ENCODE results near the gene DNAJC22. TPM values are rescaled to one million over a fixed set of nuclear protein-coding genes. Genes with fewer than 3 reads are reported as not detected.
A peak's percentile ranks its signal among the peaks of the same experiment; 100 is the strongest.
"Not testable (repeated sequence)": the region's sequence is repeated elsewhere in the genome, so short reads cannot be mapped to it uniquely, and the experiment has no call there.

Gene DNAJC22
- 0.51 and 1.9 TPM in 2 replicates for total RNA-seq

DNA sequence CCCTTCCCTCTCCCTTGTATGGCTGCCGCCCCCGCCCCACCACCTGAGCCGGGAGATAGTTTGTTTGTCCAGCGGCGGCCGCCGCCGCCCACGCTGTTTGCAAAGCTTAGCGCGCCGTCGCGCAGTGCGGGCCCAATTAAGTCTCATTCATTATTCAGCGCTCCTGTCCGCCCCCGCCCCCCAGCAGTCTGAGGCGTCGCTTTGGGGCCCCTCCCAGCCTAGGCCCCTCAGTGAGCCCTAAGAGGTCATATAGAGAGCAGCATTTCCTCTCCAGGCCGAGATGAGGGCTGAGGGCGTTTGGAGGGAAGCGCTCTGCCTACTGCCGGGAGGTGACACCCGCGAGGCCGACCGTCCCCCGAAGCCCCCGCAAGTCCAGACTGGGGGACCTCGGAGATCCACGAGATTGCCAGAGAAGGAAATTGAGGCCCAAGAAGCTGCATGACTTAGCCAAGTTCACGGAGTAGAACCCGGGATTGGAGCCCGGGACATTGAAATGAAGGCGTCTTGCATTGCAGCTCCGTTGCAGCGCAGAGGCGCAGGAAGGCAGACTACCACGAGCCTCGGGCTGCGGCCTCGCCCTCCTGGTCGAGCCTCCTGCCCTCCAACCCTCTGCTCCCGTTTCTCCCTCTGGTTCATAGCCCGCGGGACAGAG lies at the start of gene DNAJC22:
TSS of gene DNAJC22 (plus strand) at position 230 of the 652 bp plus-strand sequence. CDS start 1,985 bp downstream, outside the sequence.
- DNase-seq (ENCODE audit: low read depth in 2 of 2): no peak

DNA sequence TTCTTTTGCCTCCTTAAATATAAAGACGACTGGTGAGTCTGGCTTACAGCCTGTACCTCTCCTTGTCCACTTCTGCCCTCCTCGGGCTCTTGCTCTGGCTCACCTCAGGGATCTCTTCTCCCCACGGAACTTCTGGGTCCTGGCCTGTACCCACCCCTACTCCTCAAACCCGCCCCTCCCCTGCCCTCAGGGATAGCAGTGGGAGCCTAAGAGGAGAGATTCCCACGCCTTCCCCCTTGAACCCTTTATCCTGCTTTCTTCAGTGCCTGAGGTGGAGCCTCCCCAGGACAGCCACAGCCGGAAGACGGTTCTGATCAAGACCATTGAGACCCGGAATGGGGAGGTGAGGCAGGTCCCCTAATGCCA lies 49.0 kb upstream of the DNAJC22 start:
- DNase-seq (ENCODE audit: low read depth in 2 of 2): no peak

- DNase-seq (ENCODE audit: low read depth in 2 of 2): no peak
Observed at GRCh38 chr12:49298160-49298559, 48.5 kb upstream of the DNAJC22 start.

GRCh38 chr12:49301760-49302159 lies 44.9 kb upstream of the DNAJC22 start:
- no peak for DNase-seq (ENCODE audit: low read depth in 2 of 2)

- DNase-seq (ENCODE audit: low read depth in 2 of 2): no peak
Observed at GRCh38 chr12:49304161-49304560, 42.5 kb upstream of the DNAJC22 start.

DNA sequence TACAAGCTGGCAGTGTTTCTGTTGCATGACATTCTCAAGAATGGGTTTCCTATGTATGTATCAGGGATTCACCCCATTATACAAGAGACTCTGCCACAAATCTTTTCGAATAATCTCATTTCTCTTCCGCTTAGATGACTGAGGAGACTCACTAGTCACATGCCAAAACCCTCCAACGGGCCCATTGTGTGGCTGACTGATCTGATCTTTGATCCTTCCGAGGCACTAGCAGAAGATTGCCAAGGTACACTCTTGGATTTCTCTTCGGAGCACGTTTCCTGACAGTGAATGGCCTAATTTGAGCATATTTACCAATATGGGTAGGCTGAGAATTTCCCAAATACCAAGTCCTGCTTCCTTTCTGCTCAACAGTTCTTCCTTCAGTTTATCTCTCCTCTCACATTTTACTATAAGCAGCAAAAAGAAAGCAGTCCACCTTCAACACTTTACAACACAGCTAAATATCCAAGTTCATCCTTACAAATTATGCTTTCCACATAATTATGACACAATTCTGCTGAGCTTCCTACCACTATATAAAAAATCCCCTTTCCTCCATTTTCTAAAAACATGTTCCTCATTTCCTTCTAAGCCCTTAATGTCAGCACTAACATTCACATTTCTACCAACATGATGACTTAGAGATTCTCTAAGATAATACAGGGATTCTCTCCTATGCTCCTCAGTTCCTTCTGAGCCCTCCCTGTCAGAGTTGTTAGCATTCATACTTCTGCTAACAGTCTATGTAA lies 40.8 kb upstream of the DNAJC22 start:
- no peak for DNase-seq (ENCODE audit: low read depth in 2 of 2)

- no peak for DNase-seq (ENCODE audit: low read depth in 2 of 2)
Observed at GRCh38 chr12:49309386-49309785, 37.3 kb upstream of the DNAJC22 start.

DNA sequence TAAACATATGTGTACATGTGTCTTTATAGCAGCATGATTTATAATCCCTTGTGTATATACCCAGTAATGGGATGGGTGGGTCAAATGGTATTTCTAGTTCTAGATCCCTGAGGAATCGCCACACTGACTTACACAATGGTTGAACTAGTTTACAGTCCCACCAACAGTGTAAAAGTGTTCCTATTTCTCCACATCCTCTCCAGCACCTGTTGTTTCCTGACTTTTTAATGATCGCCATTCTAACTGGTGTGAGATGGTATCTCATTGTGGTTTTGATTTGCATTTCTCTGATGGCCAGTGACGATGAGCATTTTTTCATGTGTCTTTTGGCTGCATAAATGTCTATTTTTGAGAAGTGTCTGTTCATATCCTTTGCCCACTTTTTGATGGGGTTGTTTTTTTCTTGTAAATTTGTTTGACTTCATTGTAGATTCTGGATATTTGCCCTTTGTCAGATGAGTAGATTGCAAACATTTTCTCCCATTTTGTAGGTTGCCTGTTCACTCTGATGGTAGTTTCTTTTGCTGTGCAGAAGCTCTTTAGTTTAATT lies 36.2 kb upstream of the DNAJC22 start:
- not testable (repeated sequence) for DNase-seq (ENCODE audit: low read depth in 2 of 2)

- DNase-seq (ENCODE audit: low read depth in 2 of 2): no peak
Observed at GRCh38 chr12:49314811-49315210, 31.9 kb upstream of the DNAJC22 start.

DNA sequence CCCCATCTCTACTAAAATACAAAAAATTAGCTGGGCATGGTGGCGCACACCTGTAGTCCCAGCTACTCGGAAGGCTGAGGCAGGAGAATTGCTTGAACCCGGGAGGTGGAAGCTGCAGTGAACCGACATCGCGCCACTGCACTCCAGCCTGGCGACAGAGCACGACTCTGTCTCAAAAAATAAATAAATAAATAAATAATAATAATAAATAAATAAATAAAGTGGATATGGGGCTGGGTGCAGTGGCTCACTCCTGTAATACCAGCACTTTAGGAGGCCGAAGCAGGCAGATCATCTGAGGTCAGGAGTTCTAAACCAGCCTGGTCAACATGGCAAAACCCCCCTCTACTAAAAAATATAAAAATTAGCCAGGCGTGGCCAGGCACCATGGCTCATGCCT lies 29.6 kb upstream of the DNAJC22 start:
- not testable (repeated sequence) for DNase-seq (ENCODE audit: low read depth in 2 of 2)

DNA sequence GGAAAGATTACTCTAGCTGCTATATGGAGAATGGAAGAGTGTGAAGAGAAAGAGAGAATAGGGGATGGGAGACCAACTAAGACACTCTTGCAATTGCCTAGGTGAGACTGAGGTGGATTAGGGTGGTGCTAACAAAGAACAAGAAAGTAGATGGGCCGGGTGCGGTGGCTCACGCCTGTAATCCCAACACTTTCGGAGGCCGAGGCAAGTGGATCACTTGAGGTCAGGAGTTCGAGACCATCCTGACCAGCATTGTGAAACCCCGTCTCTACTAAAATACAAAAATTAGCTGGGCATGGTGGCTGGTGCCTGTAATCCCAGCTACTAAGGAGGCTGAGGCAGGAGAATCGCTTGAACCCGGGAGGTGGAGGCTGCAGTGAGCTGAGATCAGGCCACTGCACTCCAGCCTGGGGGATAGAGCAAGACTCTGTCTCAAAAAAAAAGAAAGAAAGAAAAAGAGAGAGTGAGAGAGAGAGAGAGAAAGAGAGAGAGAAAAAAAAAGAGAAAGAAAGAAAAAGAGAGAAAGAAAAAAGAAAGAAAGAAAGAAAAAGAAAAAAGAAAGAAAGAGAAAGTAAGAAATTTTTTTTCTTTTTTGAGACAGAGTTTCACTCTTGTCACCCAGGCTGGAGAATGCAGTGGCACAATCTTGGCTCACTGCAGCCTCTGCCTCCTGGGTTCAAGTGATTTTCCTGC lies 26.1 kb upstream of the DNAJC22 start:
- DNase-seq (ENCODE audit: low read depth in 2 of 2): not testable (repeated sequence)

- DNase-seq (ENCODE audit: low read depth in 2 of 2): no peak
Observed at GRCh38 chr12:49322367-49322707, 24.4 kb upstream of the DNAJC22 start.

GRCh38 chr12:49322708-49323523 lies 23.8 kb upstream of the DNAJC22 start, which contains the start of gene TROAP:
Gene TROAP (plus strand): TSS chr12:49323255. CDS start chr12:49323609, 354 bp downstream.
- peak; percentile 96 to 98 for DNase-seq (ENCODE audit: low read depth in 2 of 2)

- no peak for DNase-seq (ENCODE audit: low read depth in 2 of 2)
Observed at GRCh38 chr12:49323524-49324097, 23.1 kb upstream of the DNAJC22 start.

DNA sequence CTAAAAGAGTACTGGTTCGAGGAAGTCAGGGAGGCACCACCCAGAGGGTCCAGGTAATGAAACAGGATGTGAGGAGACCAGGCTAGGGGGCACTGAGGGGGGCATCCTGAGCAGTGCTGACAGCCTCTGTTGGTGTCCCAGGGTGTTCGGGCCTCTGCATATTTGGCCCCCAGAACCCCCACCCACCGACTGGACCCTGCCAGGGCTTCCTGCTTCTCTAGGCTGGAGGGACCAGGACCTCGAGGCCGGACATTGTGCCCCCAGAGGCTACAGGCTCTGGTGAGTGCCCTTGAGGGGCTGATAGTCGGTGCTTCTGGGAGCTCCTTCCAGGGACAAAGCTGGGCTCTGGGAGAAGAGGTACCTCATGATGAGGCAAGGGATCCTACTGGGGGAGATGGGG lies 21.1 kb upstream of the DNAJC22 start:
- DNase-seq (ENCODE audit: low read depth in 2 of 2): no peak

DNA sequence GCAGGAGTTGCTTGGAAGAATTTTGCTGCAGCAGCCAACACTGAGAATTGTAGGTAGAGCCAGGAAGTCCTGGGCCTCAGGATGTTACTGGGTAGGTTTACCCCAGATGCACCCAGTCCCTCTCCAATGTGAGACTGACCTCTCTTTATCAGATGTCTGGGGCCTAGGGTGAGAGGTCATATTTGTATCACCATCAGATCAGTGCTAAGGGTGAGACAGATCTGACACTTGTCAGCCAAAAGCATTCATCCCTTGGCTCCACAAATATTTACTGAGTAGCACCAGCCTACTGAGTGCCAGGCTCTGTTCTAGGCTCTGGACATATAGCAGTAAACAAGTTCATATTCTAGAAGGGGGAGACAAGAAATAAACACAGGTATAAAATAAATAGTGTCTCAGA lies 19.3 kb upstream of the DNAJC22 start:
- DNase-seq (ENCODE audit: low read depth in 2 of 2): no peak

- no peak for DNase-seq (ENCODE audit: low read depth in 2 of 2)
Observed at GRCh38 chr12:49327887-49328286, 18.8 kb upstream of the DNAJC22 start.

GRCh38 chr12:49328816-49329215 lies 17.9 kb upstream of the DNAJC22 start:
- DNase-seq (ENCODE audit: low read depth in 2 of 2): no peak

GRCh38 chr12:49330032-49330619 lies 16.6 kb upstream of the DNAJC22 start:
- DNase-seq (ENCODE audit: low read depth in 2 of 2): no peak

GRCh38 chr12:49330631-49331379 lies 15.9 kb upstream of the DNAJC22 start:
- DNase-seq (ENCODE audit: low read depth in 2 of 2): no peak

Measured in dermis microvascular lymphatic vessel endothelial cell (primary cell).